HAP-1 (cell line): ENCODE results near the gene FLRT2.

Source experiments
- DNase-seq, 2 experiments: peaks; one replicate each; pipeline ENCODE4 v3.0.0-alpha.2; 2016 to 2020; ENCODE audit warnings: low spot score in 2 of 2
- H3K27me3 ChIP-seq: fragments of 250-450 bp; sonication (Bioruptor Pico); 2 replicates; pipeline ENCODE4 v1.5.1; 2020; ENCODE audit warnings: low read depth, mild to moderate bottlenecking, moderate library complexity
- H3K36me3 ChIP-seq: fragments of 250-450 bp; sonication (Bioruptor Pico); replicated peaks from 2 replicates; pipeline ENCODE4 v1.5.1; 2020; ENCODE audit warnings: mild to moderate bottlenecking
- H3K4me1 ChIP-seq: fragments of 250-450 bp; sonication (Bioruptor Pico); 2 replicates; pipeline ENCODE4 v1.5.1; 2020; ENCODE audit warnings: mild to moderate bottlenecking
- H3K4me3 ChIP-seq: fragments of 250-450 bp; sonication (Bioruptor Pico); 2 replicates; pipeline ENCODE4 v1.5.1; 2020; ENCODE audit warnings: mild to moderate bottlenecking, moderate library complexity
- H3K9me3 ChIP-seq: fragments of 250-450 bp; sonication (Bioruptor Pico); 2 replicates; pipeline ENCODE4 v1.5.1; 2020; ENCODE audit warnings: mild to moderate bottlenecking, moderate library complexity
- in situ Hi-C: fragments of 300-500 bp; cut with MboI; formaldehyde crosslinking; loops from 3 replicates; pipeline ENCODE4 v1.14.3; 2020; ENCODE audit warnings: low sequenced_read_pairs, inconsistent platforms, mixed read lengths

The FLRT2 gene

GRCh38 chr14:85578930-85579329 lies 49.0 kb downstream of the FLRT2 start:
- H3K27me3 ChIP-seq = no peaks in the 10 kb centered on the region
- no peaks in the 10 kb centered on the region for H3K9me3 ChIP-seq
- in situ Hi-C loops = no loop called here
- no peaks in the 10 kb centered on the region for H3K36me3 ChIP-seq
- H3K4me3 ChIP-seq = no peak overlapping the region
- DNase-seq = no peak
- peaks cover 52% of the 10 kb centered on the region for H3K4me1 ChIP-seq

- H3K36me3 ChIP-seq = no peaks in the 10 kb centered on the region
- H3K4me1 ChIP-seq = peaks cover 44% of the 10 kb centered on the region
- no peaks in the 10 kb centered on the region for H3K27me3 ChIP-seq
- no peaks in the 10 kb centered on the region for H3K9me3 ChIP-seq
- peak; percentile 25 to 42 for DNase-seq
- in situ Hi-C loops = no loop called here
- no peak overlapping the region for H3K4me3 ChIP-seq
These were observed 50.0 kb downstream of the FLRT2 start for GRCh38 chr14:85579942-85580341.

DNA sequence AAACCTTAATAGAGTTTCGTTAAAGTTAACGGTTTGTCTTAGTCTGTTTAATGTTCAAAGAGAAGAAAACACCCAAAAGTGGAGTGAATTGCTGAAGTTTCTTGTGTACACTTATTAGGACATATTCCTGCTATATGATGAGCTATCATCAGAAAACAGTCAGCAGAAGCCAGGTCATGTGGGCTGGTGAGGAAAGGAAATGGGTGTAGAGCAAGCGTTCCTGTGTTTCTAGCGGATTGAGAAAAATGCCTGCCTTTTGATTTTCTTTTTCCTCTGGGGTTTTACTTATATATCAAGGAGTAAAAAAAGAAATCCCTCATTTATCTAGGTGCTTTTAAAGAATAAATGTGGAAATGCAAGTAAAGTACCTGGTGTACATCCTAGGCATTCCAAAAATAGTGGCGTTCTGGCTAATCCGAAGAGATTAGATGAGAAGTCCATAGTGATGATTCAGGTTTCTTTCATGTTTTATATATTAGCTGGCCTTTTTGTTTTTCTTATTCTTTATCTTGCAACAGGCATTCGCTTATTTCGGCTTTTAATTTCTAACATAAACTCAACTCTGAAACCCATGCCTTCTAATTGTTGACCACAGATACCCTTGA lies 50.7 kb downstream of the FLRT2 start:
- H3K9me3 ChIP-seq = no peaks in the 10 kb centered on the region
- in situ Hi-C loops = no loop called here
- no peak for DNase-seq
- H3K4me1 ChIP-seq = peaks cover 37% of the 10 kb centered on the region
- no peaks in the 10 kb centered on the region for H3K27me3 ChIP-seq
- no peaks in the 10 kb centered on the region for H3K36me3 ChIP-seq
- no peak overlapping the region for H3K4me3 ChIP-seq

- H3K36me3 ChIP-seq = no peaks in the 10 kb centered on the region
- H3K27me3 ChIP-seq = no peaks in the 10 kb centered on the region
- no peaks in the 10 kb centered on the region for H3K9me3 ChIP-seq
- no peak for DNase-seq
- H3K4me1 ChIP-seq = peaks cover 29% of the 10 kb centered on the region
- in situ Hi-C loops = no loop called here
- no peak overlapping the region for H3K4me3 ChIP-seq
These were observed 51.7 kb downstream of the FLRT2 start for GRCh38 chr14:85581691-85582090.

- Histone ChIP-seq H3K9me3 (no peaks in the 10 kb centered on the region), H3K36me3 (no peaks in the 10 kb centered on the region), H3K4me3 (no peak overlapping the region), H3K27me3 (no peaks in the 10 kb centered on the region), H3K4me1 (peaks cover 16% of the 10 kb centered on the region)
- no peak for DNase-seq
- in situ Hi-C loops = no loop called here
These were observed 53.4 kb downstream of the FLRT2 start for GRCh38 chr14:85583380-85583779.

GRCh38 chr14:85584481-85584880 lies 54.5 kb downstream of the FLRT2 start:
- in situ Hi-C loops = no loop called here
- no peak overlapping the region for H3K4me3 ChIP-seq
- H3K9me3 ChIP-seq = no peaks in the 10 kb centered on the region
- H3K27me3 ChIP-seq = no peaks in the 10 kb centered on the region
- peaks cover 13% of the 10 kb centered on the region for H3K4me1 ChIP-seq
- no peak for DNase-seq
- H3K36me3 ChIP-seq = no peaks in the 10 kb centered on the region

DNA sequence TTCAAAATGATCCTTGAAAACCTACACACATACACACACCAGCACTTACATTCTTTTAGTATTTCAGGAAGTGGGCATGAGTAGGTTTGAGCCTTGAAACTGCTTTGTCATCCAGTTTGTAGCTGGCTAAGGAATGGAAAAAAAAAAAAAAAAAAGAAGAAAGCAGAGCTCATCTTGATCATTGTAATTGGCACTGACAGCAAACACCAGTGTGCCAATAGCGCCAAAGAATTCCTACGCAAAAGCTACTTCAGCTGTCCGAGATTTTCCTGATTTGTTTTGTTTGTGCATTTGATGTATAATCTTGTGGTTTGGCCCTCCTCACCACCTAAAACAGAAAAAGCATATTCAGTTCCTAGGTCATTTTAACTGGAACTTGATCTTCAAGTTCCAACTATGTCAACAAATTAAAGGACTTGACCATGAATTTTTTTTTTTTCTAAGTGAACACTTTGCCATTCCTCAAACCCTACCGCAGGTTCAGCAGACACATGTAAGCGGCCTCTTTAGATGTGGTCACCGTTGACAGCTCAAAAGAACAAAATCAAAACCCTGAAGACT lies 57.3 kb downstream of the FLRT2 start:
- H3K4me3 ChIP-seq = no peak overlapping the region
- in situ Hi-C loops = no loop called here
- no peaks in the 10 kb centered on the region; the same call in 1 of the 2 replicates for H3K4me1 ChIP-seq
- no peaks in the 10 kb centered on the region for H3K27me3 ChIP-seq
- DNase-seq = no peak
- H3K9me3 ChIP-seq = no peaks in the 10 kb centered on the region
- H3K36me3 ChIP-seq = no peaks in the 10 kb centered on the region

- H3K9me3 ChIP-seq = no peaks in the 10 kb centered on the region
- DNase-seq = no peak
- H3K36me3 ChIP-seq = no peaks in the 10 kb centered on the region
- H3K4me3 ChIP-seq = no peak overlapping the region
- no peaks in the 10 kb centered on the region for H3K4me1 ChIP-seq
- in situ Hi-C loops = no loop called here
- no peaks in the 10 kb centered on the region for H3K27me3 ChIP-seq
These were observed 60.8 kb downstream of the FLRT2 start for GRCh38 chr14:85590784-85591183.

DNA sequence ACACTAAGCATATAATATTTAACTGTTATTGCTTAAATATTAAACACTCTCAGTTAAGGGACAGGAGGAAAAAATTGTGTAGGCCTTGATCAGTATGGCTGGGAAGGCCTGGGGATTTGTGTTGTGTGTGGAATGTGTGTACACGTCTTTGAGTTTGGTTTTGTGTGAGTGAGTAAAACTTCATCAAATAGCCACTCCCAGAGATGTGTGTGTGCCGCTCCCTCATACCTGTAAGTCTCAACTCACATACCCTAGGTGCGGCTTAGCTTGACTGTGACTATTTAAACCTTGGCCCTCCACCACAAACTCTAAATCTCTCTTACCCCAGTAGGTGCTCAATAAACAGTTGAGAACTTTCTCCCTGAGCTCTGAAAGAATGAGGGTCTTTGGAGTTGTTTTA lies 64.3 kb downstream of the FLRT2 start:
- Histone ChIP-seq H3K36me3 (no peaks in the 10 kb centered on the region), H3K4me1 (peaks cover 1% of the 10 kb centered on the region), H3K9me3 (no peaks in the 10 kb centered on the region), H3K27me3 (no peaks in the 10 kb centered on the region), H3K4me3 (no peak overlapping the region)
- DNase-seq = no peak
- in situ Hi-C loops = no loop called here

GRCh38 chr14:85595981-85596380 lies 66.0 kb downstream of the FLRT2 start:
- H3K9me3 ChIP-seq = no peaks in the 10 kb centered on the region
- DNase-seq = no peak
- H3K36me3 ChIP-seq = no peaks in the 10 kb centered on the region

GRCh38 chr14:85596562-85596961 lies 66.6 kb downstream of the FLRT2 start:
- DNase-seq = no peak
- in situ Hi-C loops = no loop called here
- H3K4me3 ChIP-seq = no peak overlapping the region
- H3K9me3 ChIP-seq = no peaks in the 10 kb centered on the region
- H3K4me1 ChIP-seq = peaks cover 7% of the 10 kb centered on the region
- H3K36me3 ChIP-seq = no peaks in the 10 kb centered on the region
- no peaks in the 10 kb centered on the region for H3K27me3 ChIP-seq

More at GRCh38 chr14:85595981-85596380, 66.0 kb downstream of the FLRT2 start:
- H3K4me1 ChIP-seq = peaks cover 7% of the 10 kb centered on the region
- no peaks in the 10 kb centered on the region for H3K27me3 ChIP-seq
- no peak overlapping the region for H3K4me3 ChIP-seq
- in situ Hi-C loops = no loop called here

DNA sequence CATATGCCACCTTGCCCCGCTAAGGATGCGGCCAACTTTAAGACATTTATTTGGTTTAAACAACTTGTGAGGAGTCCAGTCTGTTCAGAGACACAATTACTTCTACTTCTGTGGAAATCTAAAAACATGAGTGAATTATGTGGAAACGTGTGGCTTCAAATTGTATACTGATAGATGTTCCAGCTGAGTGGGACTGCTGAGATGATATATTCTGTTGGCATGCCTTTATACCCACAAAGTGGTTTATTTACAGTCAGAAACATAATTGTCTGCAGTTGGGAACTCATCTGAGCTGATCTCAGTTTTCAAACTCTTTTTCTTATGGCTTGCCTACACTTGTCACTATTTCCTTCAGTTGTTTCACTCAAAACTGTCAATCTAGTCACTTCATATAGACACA lies 67.8 kb downstream of the FLRT2 start:
- in situ Hi-C loops = no loop called here
- Histone ChIP-seq H3K4me3 (no peak overlapping the region), H3K9me3 (no peaks in the 10 kb centered on the region), H3K36me3 (no peaks in the 10 kb centered on the region), H3K4me1 (peaks cover 7% of the 10 kb centered on the region), H3K27me3 (no peaks in the 10 kb centered on the region)
- no peak for DNase-seq

DNA sequence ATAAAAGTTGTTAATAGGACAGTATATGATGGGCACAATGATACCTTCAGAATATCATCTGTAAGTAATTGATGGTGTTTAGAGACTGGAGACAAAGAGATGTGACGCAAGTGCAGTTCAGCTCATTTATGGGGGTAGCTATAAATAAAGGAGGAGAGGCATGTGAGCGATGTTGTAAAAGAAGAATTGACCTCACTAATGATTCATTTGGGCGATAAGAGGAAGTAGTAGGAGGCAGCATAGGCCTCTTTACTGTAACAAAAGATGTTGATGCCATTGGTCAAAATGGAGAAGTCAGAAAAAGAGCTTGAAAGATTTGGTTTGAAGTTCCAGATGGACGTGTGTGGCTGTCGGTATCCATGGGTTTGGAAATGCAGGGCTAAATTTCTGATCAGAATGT lies 70.0 kb downstream of the FLRT2 start:
- H3K27me3 ChIP-seq = no peaks in the 10 kb centered on the region
- in situ Hi-C loops = no loop called here
- no peak overlapping the region for H3K4me3 ChIP-seq
- no peak for DNase-seq
- H3K4me1 ChIP-seq = peaks cover 7% of the 10 kb centered on the region
- H3K36me3 ChIP-seq = no peaks in the 10 kb centered on the region
- no peaks in the 10 kb centered on the region for H3K9me3 ChIP-seq

DNA sequence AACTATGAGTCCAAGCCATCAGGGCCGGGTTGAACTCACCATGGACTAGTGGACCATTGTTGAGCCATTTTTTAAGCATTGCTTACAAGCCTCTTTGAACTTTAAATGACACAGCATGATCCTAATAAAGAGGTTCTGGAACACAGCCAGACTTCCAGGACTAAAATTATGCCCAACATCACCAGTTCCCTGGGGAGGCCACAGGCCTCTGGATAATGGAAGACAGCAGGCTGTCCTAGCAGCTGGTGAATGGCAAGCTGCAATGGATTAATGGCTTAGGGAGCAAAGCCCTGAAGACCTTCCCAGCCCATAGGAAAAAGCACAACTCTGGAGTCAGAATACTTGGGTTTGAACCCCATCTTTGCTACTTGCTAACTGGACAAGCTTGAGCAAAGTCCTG lies 71.3 kb downstream of the FLRT2 start:
- no peaks in the 10 kb centered on the region for H3K27me3 ChIP-seq
- in situ Hi-C loops = no loop called here
- DNase-seq = peak in 1 of 2 experiments; percentile 40
- H3K4me1 ChIP-seq = peaks cover 7% of the 10 kb centered on the region
- no peaks in the 10 kb centered on the region for H3K9me3 ChIP-seq
- H3K36me3 ChIP-seq = no peaks in the 10 kb centered on the region
- no peak overlapping the region for H3K4me3 ChIP-seq

GRCh38 chr14:85601690-85602089 lies 71.7 kb downstream of the FLRT2 start:
- DNase-seq = no peak
- Histone ChIP-seq H3K4me1 (peaks cover 7% of the 10 kb centered on the region), H3K27me3 (no peaks in the 10 kb centered on the region)

More at GRCh38 chr14:85601690-85602089, 71.7 kb downstream of the FLRT2 start:
- H3K36me3 ChIP-seq = no peaks in the 10 kb centered on the region
- H3K4me3 ChIP-seq = no peak overlapping the region
- in situ Hi-C loops = no loop called here
- no peaks in the 10 kb centered on the region for H3K9me3 ChIP-seq
